Activated CD4-positive, alpha-beta T cell treated with anti-CD3 and anti-CD28 coated beads, Interleukin-2, amount 10 ng/mL, durations not matched to agents 7 days and 5 days (primary cell): ENCODE data around the gene KIF1C. TPM values are rescaled to one million over a fixed set of nuclear protein-coding genes. Genes with fewer than 3 reads are reported as not detected.
"Not testable (repeated sequence)": the region's sequence is repeated elsewhere in the genome, so short reads cannot be mapped to it uniquely, and the experiment has no call there.

Experiments used
- CTCF ChIA-PET: fragments of 350-600 bp; sonication (Branson Sonifier 250); formaldehyde crosslinking; loops from one replicate; lab custom pipeline; 2021; ENCODE audit warnings: antibody characterized with exemption; lab: Charles Lee
- POLR2A ChIA-PET: fragments of 350-600 bp; sonication (Branson Sonifier 250); formaldehyde crosslinking; loops from one replicate; lab custom pipeline; 2021; ENCODE audit warnings: antibody characterized with exemption; lab: Charles Lee
- DNase-seq: peaks from one replicate; pipeline ENCODE4 v3.0.0-alpha.2; 2020
- H3K27ac Mint-ChIP-seq: one replicate; pipeline ENCODE4 v1.8.0; 2021; ENCODE audit warnings: mild to moderate bottlenecking, moderate library complexity, mixed read lengths
- H3K27me3 Mint-ChIP-seq: one replicate; pipeline ENCODE4 v1.8.0; 2021; ENCODE audit warnings: mixed read lengths
- H3K36me3 Mint-ChIP-seq: one replicate; pipeline ENCODE4 v1.8.0; 2021; ENCODE audit warnings: low read depth, mixed read lengths
- H3K4me1 Mint-ChIP-seq: one replicate; pipeline ENCODE4 v1.8.0; 2021; ENCODE audit warnings: mixed read lengths
- H3K4me3 Mint-ChIP-seq: one replicate; pipeline ENCODE4 v1.8.0; 2021; ENCODE audit warnings: mild to moderate bottlenecking, moderate library complexity, mixed read lengths
- H3K9me3 Mint-ChIP-seq: one replicate; pipeline ENCODE4 v1.8.0; 2021; ENCODE audit warnings: mixed read lengths
- microRNA-seq: library from miRNA; unstranded; fragments of <30 nt; microRNA quantifications from one replicate; pipeline ENCODE4 v1.2.0, GENCODE V29; 2021; ENCODE audit warnings: borderline microRNAs expressed, borderline replicate concordance
- total RNA-seq, 2 experiments: library from RNA; stranded (reverse); gene quantifications; one replicate each; pipeline ENCODE4 v1.2.3, GENCODE V29; 2021

The KIF1C gene
- total RNA-seq, 2 experiments from 2014 or later = 36.6 to 48.8 TPM

DNA sequence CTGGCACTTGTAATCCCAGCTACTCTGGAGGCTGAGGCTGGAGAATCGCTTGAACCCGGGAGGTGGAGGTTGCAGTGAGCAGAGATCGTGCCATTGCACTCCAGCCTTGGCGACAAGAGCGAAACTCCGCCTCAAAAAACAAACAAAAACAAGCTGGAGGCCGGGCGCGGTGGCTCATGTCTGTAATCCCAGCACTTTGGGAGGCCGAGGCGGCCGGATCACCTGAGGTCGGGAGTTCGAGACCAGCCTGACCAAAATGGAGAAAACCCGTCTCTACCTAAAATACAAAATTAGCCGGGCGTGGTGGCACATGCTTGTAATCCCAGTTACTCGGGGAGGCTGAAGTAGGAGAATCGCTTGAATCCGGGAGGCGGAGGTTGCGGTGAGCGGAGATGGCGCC lies 79.5 kb downstream of the KIF1C start:
- not testable (repeated sequence) for DNase-seq, H3K9me3 Mint-ChIP-seq, H3K27me3 Mint-ChIP-seq
- H3K36me3 Mint-ChIP-seq = peaks cover 23% of the 10 kb centered on the region
- H3K4me3 Mint-ChIP-seq = peak overlapping the region; percentile 83
- CTCF ChIA-PET = interaction anchor here (1.5 kb wide), 1 partner anchor 9 kb away, joined by 3 read pairs; no protein-coding TSS in a partner anchor
- peaks cover 26% of the 10 kb centered on the region for H3K4me1 Mint-ChIP-seq
- POLR2A ChIA-PET = interaction anchor here (0.6 kb wide), 1 partner anchor 89 kb away, joined by 3 read pairs; no protein-coding TSS in a partner anchor
- peak overlapping the region; percentile 86 for H3K27ac Mint-ChIP-seq

DNA sequence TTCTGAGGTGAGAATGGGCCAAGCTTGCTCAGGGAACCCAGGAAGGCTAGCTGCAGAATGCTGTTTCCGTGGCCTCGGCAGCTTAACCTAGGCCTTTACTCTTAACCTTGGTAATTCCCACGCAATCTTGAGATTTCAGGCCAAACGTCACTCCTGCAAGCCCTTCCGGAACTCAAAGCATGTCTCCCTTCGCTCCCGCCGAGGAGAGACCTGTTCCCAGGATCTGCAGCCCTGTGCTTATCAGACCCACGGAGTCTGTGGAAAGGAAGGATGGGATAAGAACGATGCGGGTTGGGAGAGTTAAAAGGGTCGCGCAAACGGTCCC lies 80.0 kb downstream of the KIF1C start:
- Mint-ChIP-seq H3K9me3 (peaks cover 8% of the 10 kb centered on the region), H3K4me1 (peaks cover 26% of the 10 kb centered on the region), H3K36me3 (peaks cover 25% of the 10 kb centered on the region), H3K4me3 (peak overlapping the region; percentile 83), H3K27ac (peak overlapping the region; percentile 86), H3K27me3 (no peaks in the 10 kb centered on the region)
- no peak for DNase-seq
- ChIA-PET POLR2A (interaction anchor here (0.6 kb wide), 1 partner anchor 90 kb away, joined by 3 read pairs; no protein-coding TSS in a partner anchor), CTCF (interaction anchor here (1.5 kb wide), 1 partner anchor 10 kb away, joined by 3 read pairs; no protein-coding TSS in a partner anchor)

Small RNA genes lying within 50 kb of the gene (microRNA-seq; reads per million reads assigned to microRNA genes)
- 0.63 reads per million for gene MIR6864
- gene MIR6865 = 0.63 reads per million

Other genes with a start within 250 kb of the KIF1C start
- not detected for gene TM4SF5, start 226.1 kb upstream of the KIF1C start, total RNA-seq
- under 1 TPM in 1 of 2 experiments, not detected in 1; 0.32 TPM for gene VMO1, start 211.6 kb upstream of the KIF1C start, total RNA-seq
- not detected for gene GLTPD2, start 209.0 kb upstream of the KIF1C start, total RNA-seq
- gene PSMB6, start 201.8 kb upstream of the KIF1C start, total RNA-seq = 100 to 1,000 TPM in 1 of 2 experiments, 10 to 100 TPM in 1; 95.3 to 115 TPM
- 10 to 100 TPM; 16.6 to 17.3 TPM for gene PLD2, start 190.8 kb upstream of the KIF1C start, total RNA-seq
- gene MINK1, start 164.6 kb upstream of the KIF1C start, total RNA-seq = 100 to 1,000 TPM; 112 to 133 TPM
- under 1 TPM; 0.77 to 0.92 TPM for gene C17orf107, start 98.4 kb upstream of the KIF1C start, total RNA-seq
- under 1 TPM; 0.25 to 0.42 TPM for gene CHRNE, start 94.9 kb upstream of the KIF1C start, total RNA-seq
- gene GP1BA, start 65.7 kb upstream of the KIF1C start, total RNA-seq = not detected
- 10 to 100 TPM; 73.0 to 75.3 TPM for gene SLC25A11, start 57.9 kb upstream of the KIF1C start, total RNA-seq
- gene RNF167, start 57.7 kb upstream of the KIF1C start, total RNA-seq = 100 to 1,000 TPM; 254 to 273 TPM
- 1,000 to 10,000 TPM; 2,428 to 2,438 TPM for gene PFN1, start 49.4 kb upstream of the KIF1C start, total RNA-seq
- 10 to 100 TPM; 44.9 to 54.8 TPM for gene ENO3, start 46.8 kb upstream of the KIF1C start, total RNA-seq
- gene SPAG7, start 30.1 kb upstream of the KIF1C start, total RNA-seq = 10 to 100 TPM; 47.7 to 53.6 TPM
- gene CAMTA2, start 10.3 kb upstream of the KIF1C start, total RNA-seq = 10 to 100 TPM; 58.2 to 62.7 TPM
- under 1 TPM; 0.35 to 0.50 TPM for gene INCA1, start 428 bp upstream of the KIF1C start, total RNA-seq
- gene SLC52A1, start 37.5 kb downstream of the KIF1C start, total RNA-seq = under 1 TPM; 0.48 to 0.82 TPM
- 1 to 10 TPM; 6.5 to 7.5 TPM for gene ZFP3, start 80.5 kb downstream of the KIF1C start, total RNA-seq
- gene ZNF232, start 113.9 kb downstream of the KIF1C start, total RNA-seq = 10 to 100 TPM in 1 of 2 experiments, 1 to 10 TPM in 1; 9.3 to 12.0 TPM
- under 1 TPM; 0.05 to 0.06 TPM for gene USP6, start 118.1 kb downstream of the KIF1C start, total RNA-seq
- 10 to 100 TPM; 11.3 to 11.6 TPM for gene ZNF594, start 193.9 kb downstream of the KIF1C start, total RNA-seq
- not detected for gene SCIMP, start 236.9 kb downstream of the KIF1C start, total RNA-seq